DMS79 (cell line): ENCODE measurements around the gene CBLL1.
A peak's percentile ranks its signal among the peaks of the same experiment; 100 is the strongest.

Experiments
- DNase-seq: peaks from one replicate; lab custom pipeline; 2025; lab: John Stamatoyannopoulos, UW

CBLL1 gene

DNA sequence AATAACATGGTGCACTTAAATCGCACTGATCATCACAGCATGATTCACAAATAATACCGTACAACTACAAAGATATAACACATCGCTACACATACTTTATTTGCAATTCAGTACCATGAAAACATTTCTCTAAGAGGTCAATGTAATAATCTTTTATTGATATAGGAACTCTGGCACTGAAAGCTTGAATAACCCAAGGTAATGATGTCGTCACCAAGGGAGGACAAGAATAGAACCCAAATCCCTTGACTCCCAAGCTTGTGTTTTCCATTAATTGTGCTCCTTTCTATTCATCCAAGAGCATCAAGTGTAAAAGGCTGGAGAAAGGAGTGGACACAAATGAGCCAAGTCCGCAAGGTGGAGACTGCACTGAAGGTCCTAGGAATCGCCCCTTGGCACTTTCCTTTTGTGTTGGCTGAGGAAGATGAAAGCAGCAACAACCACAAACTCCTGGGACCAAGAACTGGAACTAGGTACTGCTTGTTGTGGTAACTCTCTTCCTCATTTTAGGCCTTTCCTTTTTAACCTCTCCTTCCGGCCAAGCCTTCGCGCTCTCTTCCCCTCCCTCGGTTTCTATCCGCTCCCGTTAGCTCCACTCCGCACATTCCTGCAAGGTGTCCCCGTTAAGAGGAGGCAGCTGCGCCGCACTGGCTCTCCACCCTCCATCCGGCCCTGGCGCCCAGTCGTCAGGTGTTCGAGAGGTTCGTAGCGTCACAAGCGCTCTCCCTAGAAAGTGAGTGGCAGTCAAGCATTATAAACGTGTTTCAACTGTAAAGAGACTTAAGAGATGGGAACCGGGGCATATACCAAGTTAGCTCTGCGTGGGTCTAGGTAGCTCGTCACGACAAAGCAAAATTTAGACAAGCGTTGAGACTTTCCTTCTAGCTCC lies 1.0 kb upstream of the CBLL1 start:
- peak; percentile 71 for DNase-seq

DNA sequence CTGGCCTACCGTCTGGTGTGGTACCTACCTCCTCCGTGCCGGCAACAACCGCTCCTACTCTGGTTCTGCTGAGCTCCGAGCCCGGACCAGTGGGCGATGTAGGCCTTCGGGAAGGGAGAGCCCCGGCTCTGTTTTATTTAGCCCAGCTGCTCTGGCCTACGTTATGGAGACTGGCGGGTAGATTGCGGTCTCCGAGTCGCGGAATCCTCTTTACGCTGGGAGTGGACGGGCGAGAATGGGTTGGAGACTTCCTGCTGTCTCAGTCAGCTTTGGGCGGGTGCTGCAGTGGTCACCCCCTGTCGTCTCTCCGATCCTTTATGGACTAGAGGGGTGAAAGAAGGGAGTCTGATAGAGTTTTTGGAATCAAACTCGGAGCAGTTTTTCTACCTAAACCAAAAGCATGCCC lies 406 bp downstream of the CBLL1 start:
- no peak for DNase-seq

DNA sequence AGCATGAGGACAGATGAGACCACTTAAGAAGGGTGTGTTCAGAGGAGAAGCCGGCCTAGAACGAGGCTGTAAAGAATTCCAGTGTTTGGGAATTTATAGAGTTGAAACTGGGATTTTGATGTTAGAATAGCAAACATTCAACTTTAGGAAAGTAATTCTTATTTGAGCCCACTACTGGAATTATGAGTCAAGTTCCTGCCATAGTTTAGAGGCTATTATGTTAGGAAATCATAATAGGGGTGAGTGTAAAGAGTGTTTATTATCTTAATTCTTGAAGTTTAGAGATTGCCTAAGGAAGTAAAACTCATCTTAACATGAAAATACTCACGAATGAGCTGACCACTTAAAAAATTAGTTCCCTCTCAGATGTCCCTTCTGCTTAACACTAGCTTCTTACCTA lies 2.1 kb downstream of the CBLL1 start:
- no peak for DNase-seq

DNA sequence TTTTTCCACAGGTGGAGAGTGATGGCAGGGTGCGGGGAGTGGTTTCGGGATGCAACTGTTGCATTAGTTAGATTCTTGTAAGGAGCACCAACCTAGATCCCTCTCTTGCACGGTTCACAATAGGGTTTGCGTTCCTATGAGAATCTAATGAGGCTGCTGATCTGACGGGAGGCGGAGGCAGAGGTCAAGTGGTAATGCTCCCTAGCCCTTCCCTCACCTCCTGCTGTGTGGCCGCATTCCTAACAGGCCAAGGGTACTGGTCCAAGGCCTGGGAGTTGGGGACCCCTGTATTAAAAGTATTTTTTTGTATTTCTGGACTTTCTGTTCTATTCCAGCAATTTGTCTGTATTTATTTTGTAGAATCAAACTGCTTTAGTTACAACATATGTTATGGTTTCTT lies 7.2 kb downstream of the CBLL1 start:
- no peak for DNase-seq

DNA sequence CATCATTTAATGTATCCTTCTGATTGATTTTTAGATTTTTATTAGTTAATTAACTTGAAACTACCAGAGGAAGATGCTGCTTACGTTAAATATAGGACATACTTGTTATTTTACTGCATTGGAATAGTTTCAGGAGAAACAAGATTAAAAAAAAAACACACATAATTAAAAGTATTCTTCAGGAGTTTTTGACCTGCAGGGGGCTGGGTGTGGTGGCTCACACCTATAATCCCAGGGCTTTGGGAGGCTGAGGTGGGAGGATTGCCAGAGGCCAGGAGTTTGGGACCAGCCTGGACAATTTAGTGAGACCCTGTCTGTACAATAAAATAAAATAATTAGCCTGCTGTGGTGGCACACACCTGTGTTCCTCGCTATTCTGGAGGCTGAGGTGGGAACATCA lies 10.7 kb downstream of the CBLL1 start:
- DNase-seq = no peak

DNA sequence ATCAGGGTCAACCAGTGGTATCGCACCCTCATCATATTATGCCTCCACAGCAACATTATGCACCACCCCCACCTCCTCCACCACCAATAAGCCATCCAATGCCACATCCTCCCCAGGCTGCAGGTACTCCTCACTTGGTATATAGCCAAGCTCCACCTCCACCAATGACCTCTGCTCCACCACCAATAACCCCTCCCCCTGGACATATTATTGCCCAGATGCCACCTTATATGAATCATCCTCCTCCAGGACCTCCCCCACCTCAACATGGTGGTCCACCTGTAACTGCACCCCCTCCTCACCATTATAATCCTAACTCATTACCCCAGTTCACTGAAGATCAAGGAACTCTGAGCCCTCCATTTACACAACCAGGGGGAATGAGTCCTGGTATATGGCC lies 14.7 kb downstream of the CBLL1 start:
- DNase-seq = no peak

DNA sequence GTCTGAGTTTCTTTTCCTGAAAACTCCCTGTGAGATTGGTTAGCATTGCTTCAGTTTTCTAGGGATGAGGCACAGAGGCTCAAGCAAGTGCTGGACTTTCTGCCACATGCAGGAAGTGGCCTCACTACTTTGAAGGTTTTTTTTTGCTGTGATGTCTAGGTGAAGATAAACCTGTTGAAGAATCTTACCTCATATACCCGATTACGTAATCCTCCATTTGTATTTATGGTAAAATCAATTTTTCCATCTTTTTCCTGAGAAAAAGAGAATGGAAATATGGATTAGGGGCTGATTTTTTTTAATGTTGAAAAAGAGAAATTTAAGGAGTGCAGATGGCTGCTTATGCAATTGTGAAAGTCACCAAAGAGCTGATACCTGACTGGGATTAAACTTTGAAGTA lies 23.4 kb downstream of the CBLL1 start:
- DNase-seq = no peak

DNA sequence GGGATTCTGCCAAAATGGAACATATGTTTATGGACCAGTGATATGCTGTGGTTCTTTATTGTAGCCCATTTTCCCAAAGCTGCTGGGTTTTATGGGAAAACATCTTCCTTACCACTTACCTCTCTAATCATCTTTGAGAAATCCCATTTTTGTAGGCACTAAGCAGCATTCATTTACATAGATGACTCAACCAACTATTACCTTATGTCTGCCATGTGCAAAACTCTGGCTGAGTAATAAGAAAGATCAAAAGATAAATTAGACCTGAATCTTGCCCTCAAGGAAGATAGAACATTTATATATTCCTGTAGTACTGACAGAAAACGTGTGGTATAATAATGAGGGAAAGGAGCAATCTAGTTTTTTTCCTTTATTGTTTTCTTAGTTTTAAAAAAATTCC lies 24.3 kb downstream of the CBLL1 start:
- no peak for DNase-seq

DNA sequence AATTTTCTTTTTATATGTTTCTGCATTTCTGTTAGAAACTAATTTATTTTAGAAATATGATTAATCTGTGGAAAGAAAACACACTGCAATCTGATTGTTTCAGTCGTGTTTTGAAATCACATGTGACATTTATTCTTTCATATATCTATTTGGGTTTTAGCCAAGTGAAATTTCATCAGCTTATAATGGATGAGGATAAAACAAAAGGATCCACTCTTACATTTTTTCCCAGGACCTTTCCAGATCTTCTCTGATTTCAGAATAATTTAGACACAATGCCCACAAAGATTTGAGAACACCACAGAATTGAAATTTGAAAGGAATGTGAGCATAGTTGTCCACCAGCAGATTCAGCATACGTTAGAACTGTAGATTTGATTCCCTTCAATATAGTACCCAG lies 29.1 kb downstream of the CBLL1 start:
- no peak for DNase-seq

DNA sequence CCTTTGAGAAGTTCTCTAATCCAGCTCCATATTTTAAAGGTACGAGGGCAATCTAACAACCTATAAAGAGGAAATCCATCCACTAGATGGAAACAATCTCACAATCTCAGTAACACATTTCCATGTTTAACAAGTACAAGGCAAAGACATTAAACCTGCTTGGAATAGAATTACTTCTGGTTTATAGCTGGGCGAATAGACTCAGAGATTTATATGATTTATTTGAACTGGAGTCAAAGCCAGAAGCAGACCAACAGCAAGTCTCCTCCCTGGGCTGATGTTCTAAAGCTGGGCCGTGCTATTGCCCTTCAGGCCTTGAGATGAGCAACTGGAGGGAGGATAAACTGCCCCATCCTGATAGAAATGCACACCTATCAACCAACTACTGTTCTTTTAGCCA lies 33.8 kb downstream of the CBLL1 start:
- DNase-seq = no peak

DNA sequence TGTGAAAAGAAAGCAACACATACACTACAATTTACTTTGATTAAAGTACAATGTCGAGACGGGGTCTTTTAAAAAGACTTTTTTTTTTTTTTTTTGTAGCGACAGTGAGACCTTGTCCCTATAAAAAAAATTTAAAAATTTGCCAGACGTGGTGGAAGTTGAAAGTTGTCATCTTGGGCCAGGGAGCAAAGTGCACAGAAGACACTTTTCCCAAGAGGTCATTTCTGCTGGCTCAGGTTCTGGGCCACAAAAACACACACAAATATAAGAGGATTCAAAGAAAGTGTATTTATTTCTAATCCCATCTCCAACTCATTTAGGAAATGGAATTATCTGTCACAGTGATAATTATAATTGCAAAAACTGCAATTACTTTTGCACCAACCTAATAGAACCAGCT lies 34.3 kb downstream of the CBLL1 start:
- DNase-seq = no peak

DNA sequence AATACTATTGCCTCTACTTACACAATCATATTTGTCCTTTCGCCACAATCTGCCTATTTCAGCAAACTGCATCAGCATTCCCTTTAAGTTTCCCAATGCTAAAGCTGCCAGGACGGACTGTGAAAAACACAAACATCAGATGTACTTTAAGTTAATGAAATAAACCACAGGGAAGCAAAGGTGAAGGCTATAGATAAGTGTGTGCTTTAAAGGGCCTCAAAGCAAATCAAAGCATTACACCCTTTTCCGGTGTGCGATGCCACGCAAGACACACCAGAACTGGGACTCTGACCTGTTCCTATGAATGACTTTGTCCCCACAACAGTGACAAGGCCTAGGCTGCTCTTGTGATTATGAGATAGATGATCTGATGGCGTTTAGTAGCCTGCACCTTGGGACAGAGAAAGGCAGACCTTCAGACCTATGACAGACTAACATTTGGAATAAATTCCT lies 35.7 kb downstream of the CBLL1 start:
- no peak for DNase-seq

DNA sequence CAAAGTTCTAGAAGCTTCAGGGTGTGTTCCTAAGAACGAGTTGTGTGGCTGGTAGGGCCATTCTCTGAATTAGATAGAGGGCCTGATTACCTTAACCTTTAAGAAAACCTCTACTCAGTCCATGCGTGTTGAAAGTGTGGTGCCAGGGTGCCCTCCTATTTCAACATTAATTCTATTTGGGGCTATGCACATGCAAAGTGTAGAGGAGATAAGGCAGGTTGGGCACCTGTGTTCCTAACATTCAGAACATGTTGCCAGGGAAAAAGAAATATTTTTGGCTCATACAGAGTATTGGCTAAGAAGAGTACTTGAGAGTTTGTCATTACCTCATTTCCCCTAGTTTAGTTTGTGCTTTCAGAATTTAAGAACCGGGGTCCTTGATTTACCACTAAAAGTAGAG lies 38.4 kb downstream of the CBLL1 start:
- no peak for DNase-seq

DNA sequence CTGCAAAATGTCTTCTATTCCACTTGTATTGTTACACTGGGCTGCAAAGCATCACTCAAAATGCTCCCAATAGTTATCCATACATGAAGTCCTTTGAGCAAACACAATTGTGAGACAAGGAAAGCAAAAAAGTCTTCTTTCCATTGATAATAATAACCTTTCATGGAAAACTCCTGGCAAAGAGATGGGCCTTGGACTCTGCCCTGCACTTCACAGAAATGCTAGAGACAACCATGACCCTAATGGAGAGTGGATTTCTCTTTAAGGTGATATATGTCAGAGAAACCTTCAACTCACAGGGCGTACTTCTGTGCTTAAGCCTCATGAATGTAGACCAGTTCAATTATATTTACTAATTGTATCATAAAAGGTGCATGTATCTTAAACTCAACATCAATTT lies 39.7 kb downstream of the CBLL1 start:
- DNase-seq = no peak

DNA sequence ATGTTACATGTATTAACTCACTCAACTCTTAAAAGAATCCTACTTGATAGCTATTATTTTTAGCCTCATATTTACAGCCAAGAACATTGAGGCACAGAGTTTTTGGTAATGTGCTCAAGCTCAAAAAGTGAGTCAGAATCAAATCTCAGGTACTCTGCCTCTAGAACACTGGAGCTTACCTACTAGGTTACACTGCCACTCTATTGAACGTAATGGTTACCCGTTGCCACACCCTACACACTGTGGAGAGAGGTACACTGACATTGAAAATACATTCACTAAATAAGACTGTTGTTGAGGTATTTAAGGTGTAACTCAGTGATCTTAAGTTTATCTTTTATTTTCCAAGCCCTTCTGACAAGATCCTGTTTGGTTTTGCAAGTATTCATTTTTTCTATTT lies 41.2 kb downstream of the CBLL1 start:
- no peak for DNase-seq

DNA sequence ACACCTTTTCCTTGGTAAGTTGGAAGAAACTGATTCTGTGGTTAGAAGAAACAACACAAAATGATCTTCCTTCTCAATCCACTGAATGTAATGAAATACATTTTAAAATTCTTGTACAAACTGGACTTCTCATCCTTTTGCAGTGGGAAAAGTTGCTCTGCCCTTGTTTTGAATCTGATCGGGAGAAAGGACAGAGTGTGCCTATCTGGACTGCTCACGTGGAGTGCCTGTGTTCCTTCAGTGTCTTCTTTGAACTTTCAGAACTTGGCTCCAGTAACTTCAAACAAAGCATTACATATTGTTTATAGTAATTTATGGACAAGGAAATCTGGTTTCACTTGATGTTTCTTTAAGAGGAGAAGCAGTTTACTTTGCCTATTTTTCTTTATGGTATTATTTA lies 42.0 kb downstream of the CBLL1 start:
- DNase-seq = no peak

DNA sequence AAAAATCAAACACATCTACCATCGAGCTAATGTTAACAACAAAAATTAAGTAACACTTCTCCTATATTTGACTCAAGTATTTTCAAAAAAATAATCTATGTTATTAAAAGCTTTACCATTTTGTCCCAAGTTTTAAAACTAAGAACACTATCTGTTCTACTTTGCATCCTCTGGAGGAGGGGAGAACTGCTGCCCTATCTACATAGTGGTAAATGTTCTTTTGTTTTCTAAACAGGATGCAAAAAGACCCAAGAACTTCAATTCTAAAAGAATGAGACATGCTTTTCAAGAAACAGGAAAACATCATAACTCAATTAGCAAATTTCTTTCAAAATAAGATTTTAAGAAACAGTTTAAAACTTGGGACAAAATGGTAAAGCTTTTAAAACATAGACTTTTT lies 44.3 kb downstream of the CBLL1 start:
- DNase-seq = no peak

DNA sequence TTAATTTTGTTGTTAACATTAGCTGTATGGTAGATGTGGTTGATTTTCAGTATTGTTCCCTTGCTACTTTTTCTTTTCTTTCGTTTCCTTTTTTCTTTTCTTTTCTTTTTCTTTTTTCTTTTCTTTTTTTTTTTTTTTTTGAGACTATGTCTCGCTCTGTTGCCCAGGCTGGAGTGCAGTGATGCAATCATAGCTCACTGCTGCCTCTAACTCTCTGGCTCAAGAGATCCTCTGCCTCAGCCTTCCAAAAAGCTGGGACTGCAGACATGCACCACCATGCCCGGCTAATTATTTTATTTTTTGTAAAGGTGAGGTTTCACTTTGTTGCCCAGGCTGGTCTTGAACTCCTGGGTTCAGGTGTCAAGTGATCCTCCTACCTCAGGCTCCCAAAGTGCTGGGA lies 44.7 kb downstream of the CBLL1 start:
- no peak for DNase-seq

DNA sequence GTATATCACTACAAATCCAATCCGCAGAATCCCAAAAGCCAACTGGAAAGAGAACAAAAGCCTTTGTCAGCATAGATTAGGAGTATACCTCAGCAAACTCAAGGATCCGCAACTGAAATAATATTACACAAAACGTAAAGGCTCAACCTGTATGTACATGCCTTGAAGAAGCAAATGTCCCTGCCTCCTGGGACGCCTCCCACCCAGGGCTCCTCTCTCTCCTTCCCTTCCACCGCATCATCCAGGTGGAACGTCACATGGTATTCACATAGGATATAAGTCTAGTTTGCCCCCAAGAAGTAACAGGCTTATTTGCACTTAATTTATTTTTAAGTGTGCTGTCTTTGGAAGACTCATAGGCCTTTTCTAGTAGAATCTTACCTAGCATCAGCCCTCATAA lies 45.7 kb downstream of the CBLL1 start:
- no peak for DNase-seq

DNA sequence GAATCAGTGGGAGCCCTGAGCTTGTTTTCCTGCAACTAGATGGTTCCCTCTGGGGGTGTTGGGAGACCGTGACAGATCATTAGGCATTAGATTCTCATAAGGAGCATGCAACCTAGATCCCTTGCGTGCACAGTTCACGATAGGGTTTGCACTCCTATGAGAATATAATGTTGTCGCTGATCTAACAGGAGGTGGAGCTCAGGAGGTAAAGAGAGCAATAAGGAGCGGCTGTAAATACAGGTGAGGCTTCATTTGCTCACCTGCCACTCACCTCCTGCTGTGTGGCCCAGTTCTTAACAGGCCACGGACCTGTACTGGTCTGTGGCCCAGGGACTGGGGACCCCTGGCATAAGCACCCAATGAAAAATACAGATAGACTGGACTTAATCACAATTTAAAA lies 48.4 kb downstream of the CBLL1 start:
- no peak for DNase-seq

DNA sequence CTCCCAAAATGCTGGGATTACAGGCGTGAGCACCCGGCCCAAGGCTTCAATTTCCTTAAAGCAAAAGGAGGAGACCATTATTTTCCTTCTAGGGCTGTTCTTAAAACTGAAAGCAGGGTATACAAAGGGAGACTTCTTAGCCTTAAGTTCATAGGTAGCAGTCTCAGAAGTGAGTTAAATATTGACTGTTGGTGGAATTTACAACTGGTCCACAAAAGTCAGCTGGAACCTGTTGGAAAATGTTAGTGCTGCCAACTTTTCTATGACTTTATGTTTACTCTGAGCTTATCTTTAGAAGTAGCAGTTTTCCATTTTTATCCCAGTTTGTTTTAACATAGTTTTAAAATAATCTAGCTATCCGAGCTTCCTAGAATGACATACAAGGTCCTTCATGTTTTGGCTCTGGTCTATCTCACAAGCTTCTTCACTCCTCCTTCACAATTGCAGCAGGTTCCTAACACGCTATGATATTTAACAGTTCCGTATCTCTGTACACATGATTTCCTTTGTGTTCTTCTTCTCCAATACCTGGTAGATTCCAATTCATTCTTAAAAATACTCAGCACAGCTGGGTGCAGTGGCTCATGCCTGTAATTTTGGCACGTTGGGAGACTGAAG lies 55.8 kb downstream of the CBLL1 start:
- no peak for DNase-seq

DNA sequence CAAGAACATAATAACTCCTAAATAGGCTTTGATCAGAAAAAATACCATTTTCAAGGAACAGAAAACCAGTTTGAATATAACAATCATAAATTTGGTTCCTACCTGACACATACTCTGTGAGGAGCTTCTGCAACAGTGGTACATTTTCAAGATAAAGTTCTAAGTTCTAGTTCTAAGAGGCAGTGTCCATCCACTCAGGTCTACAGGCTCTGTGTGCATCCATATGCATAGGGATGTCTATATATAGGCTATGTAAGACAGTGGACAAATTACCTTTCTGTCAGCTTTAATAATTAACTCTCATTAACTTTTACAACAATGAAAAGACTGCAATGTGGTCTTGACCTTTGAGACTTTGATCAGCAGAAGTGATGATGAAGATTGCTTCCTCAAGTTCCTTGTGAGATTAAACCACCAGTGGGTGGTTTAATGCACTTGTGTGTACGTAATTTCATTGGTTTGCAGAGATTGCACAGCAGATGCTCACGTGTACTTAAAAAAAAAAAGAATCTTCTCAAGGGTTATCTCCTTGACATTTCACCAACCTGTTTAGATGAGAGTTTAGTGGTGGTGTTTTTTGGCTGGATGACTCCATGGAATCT lies 59.2 kb downstream of the CBLL1 start, which contains the start of gene SLC26A3:
Gene SLC26A3, minus strand, starts transcription at position 215 of the 602 bp plus-strand sequence. CDS start 8,714 bp downstream, outside the sequence.
- no peak for DNase-seq

DNA sequence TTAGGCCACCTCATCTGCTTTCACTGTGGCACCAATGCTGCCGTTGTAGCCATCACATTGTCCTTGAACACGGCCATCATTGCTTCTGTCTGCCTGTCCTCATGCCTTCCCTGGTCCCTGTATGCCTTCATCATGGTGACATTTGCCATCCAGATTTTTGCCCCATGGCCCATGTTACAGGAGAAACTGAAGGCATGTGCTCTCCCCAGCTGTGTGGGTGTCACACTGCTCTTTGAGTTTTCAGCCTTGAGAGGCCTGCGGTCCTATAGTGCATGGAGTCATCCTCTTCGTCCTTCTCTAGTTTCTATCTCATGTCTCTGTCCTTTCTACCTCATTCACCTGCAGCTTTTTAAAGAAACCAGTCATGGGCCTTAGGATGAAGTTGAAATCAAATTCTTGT lies 65.2 kb downstream of the CBLL1 start:
- DNase-seq = no peak
